PFSK-1 (cell line): ENCODE measurements around the gene DCAF12.

Experiments
- FOXP2 ChIP-seq: optimal IDR thresholded peaks from 2 replicates; pipeline ENCODE3; 2011; ENCODE audit warnings: borderline replicate concordance, control low read depth, inconsistent platforms; ENCODE audit not compliant: insufficient read depth; ENCODE audit errors: extremely low read length, extremely low read depth
- POLR2AphosphoS5 ChIP-seq: IDR thresholded peaks from 2 replicates; pipeline ENCODE4 v1.6.1; 2012; ENCODE audit warnings: low read depth, mild to moderate bottlenecking, control low read depth, low read length, moderate library complexity
- REST ChIP-seq, 2 experiments: IDR thresholded peaks; 2 replicates each; pipeline versions ENCODE4 v1.6.1 to v1.8.0; 2011 to 2012; ENCODE audit warnings: low read depth in 2 of 2, low read length in 2 of 2, control low read depth in 1 of 2, inconsistent platforms in 1 of 2, mild to moderate bottlenecking in 1 of 2, moderate library complexity in 1 of 2; ENCODE audit not compliant: insufficient read depth in 1 of 2
- SIN3A ChIP-seq: IDR thresholded peaks from 2 replicates; pipeline ENCODE4 v1.6.1; 2012; ENCODE audit warnings: mild to moderate bottlenecking, low read length, moderate library complexity, borderline replicate concordance; ENCODE audit not compliant: insufficient read depth
- TAF1 ChIP-seq: IDR thresholded peaks from 2 replicates; pipeline ENCODE4 v1.6.1; 2012; ENCODE audit warnings: low read length, control low read depth, borderline replicate concordance; ENCODE audit not compliant: insufficient read depth

- TF ChIP-seq POLR2AphosphoS5 (no peak), TAF1 (no peak), REST (IDR thresholded peaks at IDR 0.05; ENCODE audit: insufficient read depth in 1 of 2, low read depth in 2 of 2, low read length in 2 of 2) (no peak), SIN3A (no peak), FOXP2 (no peak)
These were observed 27.6 kb upstream of the DCAF12 start for GRCh38 chr9:34154057-34154456.
